Measurements from ENCODE around the gene OR6V1.

The OR6V1 gene

DNA sequence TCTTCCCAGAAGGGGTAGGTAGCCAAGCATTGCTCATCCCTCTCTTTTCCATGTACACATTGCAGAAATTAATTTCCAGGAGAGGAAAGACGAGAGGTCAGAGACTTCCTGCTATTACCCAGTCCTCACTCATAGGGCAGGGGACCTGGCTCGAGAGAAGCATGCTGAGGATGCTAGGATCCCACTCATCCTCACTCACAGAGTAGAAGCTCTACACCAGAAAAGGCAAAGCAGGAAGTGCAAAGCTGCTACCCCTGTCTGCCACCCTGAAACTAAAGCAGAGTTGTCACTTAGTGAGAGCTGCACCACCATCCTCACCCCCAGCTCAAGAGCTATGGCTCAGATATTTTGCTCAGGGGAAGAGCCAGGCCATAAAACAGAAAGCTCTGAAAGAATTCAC is 35.1 kb upstream of the OR6V1 start:
- H3K9me3 ChIP-seq, result no peaks in the 10 kb centered on the region
- no peak overlapping the region for H3K27ac ChIP-seq
- H3K4me1 ChIP-seq (ENCODE audit: control insufficient read depth in 1 of 2, insufficient read depth in 1 of 2, low read depth in 1 of 2, low read length in 1 of 2), result no peaks in the 10 kb centered on the region
- H3K36me3 ChIP-seq, result no peaks in the 10 kb centered on the region
- TF ChIP-seq, protein P1, sequence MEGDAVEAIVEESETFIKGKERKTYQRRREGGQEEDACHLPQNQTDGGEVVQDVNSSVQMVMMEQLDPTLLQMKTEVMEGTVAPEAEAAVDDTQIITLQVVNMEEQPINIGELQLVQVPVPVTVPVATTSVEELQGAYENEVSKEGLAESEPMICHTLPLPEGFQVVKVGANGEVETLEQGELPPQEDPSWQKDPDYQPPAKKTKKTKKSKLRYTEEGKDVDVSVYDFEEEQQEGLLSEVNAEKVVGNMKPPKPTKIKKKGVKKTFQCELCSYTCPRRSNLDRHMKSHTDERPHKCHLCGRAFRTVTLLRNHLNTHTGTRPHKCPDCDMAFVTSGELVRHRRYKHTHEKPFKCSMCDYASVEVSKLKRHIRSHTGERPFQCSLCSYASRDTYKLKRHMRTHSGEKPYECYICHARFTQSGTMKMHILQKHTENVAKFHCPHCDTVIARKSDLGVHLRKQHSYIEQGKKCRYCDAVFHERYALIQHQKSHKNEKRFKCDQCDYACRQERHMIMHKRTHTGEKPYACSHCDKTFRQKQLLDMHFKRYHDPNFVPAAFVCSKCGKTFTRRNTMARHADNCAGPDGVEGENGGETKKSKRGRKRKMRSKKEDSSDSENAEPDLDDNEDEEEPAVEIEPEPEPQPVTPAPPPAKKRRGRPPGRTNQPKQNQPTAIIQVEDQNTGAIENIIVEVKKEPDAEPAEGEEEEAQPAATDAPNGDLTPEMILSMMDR (IDR thresholded peaks at IDR 0.05), result no peak
- no peak overlapping the region for H3K4me3 ChIP-seq (ENCODE audit: low read depth in 1 of 2, low read length in 1 of 2)
- H3K27me3 ChIP-seq, result peaks cover 6% of the 10 kb centered on the region

DNA sequence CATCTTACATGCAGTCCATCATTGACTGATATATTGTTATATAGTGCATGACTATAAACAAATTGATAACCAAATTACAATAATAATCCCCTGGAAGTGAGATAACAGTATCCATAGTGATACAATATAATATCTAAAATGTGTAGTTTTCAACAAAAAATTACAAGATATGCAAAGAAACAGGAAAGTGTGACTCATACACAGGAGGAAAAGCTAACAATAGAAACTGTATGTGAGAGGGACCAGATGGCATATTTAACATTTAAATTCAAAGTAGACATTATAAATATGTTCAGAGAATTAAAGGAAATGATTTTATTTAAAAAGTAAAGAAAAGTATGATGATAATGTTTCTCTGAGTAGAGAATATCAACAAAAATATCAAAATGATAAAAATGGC is 33.2 kb upstream of the OR6V1 start:
- Histone ChIP-seq H3K27ac (no peak overlapping the region), H3K4me1 (ENCODE audit: control insufficient read depth in 1 of 2, insufficient read depth in 1 of 2, low read depth in 1 of 2, low read length in 1 of 2) (no peaks in the 10 kb centered on the region), H3K27me3 (peaks cover 6% of the 10 kb centered on the region), H3K4me3 (ENCODE audit: low read depth in 1 of 2, low read length in 1 of 2) (no peak overlapping the region), H3K9me3 (no peaks in the 10 kb centered on the region), H3K36me3 (no peaks in the 10 kb centered on the region)
- TF ChIP-seq, protein P1 (IDR thresholded peaks at IDR 0.05), result no peak

DNA sequence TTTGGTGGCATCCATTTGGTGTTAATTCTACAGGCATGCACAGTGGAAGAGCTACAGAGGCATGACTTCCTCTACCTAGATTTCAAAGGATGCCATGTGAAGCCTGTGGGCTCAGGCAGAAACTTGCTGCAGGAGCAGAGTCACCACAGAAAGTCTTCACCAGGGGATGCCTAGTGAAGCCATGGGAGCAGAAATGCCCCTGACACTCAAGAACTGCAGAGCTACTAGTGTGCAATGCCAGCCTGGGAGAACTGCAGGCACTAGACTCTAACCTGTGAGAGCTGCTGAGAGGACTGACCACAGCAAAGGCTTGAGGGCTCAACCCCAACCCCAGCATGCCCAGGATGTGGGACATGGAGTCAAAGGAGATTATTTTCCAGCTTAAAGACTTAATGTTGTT is 29.1 kb upstream of the OR6V1 start:
- no peaks in the 10 kb centered on the region for H3K9me3 ChIP-seq
- H3K4me1 ChIP-seq (ENCODE audit: control insufficient read depth in 1 of 2, insufficient read depth in 1 of 2, low read depth in 1 of 2, low read length in 1 of 2), result no peaks in the 10 kb centered on the region
- H3K4me3 ChIP-seq (ENCODE audit: low read depth in 1 of 2, low read length in 1 of 2), result no peak overlapping the region
- H3K36me3 ChIP-seq, result no peaks in the 10 kb centered on the region
- H3K27me3 ChIP-seq, result no peaks in the 10 kb centered on the region
- H3K27ac ChIP-seq, result no peak overlapping the region
- TF ChIP-seq, protein P1 (IDR thresholded peaks at IDR 0.05), result no peak

DNA sequence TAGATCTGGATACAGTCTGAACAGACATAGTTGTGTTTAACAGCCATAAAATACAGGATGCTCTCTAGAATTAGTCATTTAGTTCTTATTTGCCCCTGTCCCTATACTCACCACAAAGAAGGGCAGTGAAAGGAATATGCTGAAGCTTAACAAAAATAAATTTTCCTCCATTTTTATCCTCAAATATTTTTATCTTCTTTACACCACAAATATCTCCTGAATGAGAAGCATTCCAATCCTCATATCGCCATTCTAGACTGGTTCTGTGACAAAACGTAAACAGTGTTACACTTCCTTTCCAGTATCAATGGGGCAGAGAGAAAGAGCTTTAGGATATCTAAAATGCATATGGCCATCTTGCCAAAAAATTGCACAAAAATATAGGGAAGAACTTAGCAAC is 26.8 kb upstream of the OR6V1 start:
- Histone ChIP-seq H3K27me3 (no peaks in the 10 kb centered on the region), H3K9me3 (no peaks in the 10 kb centered on the region), H3K27ac (no peak overlapping the region), H3K4me1 (ENCODE audit: control insufficient read depth in 1 of 2, insufficient read depth in 1 of 2, low read depth in 1 of 2, low read length in 1 of 2) (no peaks in the 10 kb centered on the region), H3K4me3 (ENCODE audit: low read depth in 1 of 2, low read length in 1 of 2) (no peak overlapping the region), H3K36me3 (no peaks in the 10 kb centered on the region)
- TF ChIP-seq, protein P1 (IDR thresholded peaks at IDR 0.05), result no peak

DNA sequence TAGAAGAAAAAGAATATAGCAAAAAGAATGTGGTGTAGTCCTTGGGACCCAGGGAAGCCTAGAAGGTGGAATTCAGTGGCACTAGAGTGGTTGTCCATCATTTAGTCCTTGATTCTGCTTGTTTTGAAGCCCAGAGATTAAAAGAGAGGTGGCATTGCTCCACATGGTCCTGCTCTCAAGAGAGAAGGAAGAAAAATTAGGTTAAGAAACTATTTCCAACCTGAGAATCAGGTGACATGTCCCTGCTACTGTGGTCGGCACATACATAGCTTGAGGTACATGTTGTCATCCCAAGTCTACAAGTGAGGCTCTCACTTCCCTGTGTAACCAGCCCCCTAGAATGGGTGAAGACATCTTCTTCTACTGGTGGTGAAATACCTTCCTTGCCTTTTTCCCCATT is 25.1 kb upstream of the OR6V1 start, which contains the start of gene OR9A2:
Gene OR9A2, minus strand, starts transcription at position 101 of the 400 bp plus-strand sequence. Its CDS starts 0 bp downstream, at position 101.
- Histone ChIP-seq H3K36me3 (no peaks in the 10 kb centered on the region), H3K4me3 (ENCODE audit: low read depth in 1 of 2, low read length in 1 of 2) (no peak within 1 kb of the TSS), H3K27me3 (no peaks in the 10 kb centered on the region), H3K4me1 (ENCODE audit: control insufficient read depth in 1 of 2, insufficient read depth in 1 of 2, low read depth in 1 of 2, low read length in 1 of 2) (no peaks in the 10 kb centered on the region), H3K9me3 (no peaks in the 10 kb centered on the region), H3K27ac (no peak within 1 kb of the TSS)
- TF ChIP-seq, protein P1 (IDR thresholded peaks at IDR 0.05), result no peak

DNA sequence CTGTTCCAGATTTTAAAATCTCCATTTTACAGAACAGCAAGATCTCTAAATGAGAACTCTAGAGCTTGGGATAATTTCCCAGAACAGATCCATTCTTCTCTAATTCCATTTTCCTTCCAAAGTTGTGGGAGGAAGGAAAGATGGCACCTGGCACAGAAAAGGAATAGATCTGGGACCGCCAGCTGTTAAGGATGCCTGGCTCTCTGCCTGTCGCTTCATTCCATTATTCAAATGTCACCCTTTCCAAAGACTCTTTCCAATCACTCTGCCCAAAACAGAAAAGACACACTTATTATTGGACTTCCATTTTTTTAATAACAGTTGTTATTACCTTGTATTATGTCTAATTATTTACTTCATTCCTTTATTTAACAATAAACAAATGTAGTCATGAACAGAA is 24.5 kb upstream of the OR6V1 start:
- Histone ChIP-seq H3K4me1 (ENCODE audit: control insufficient read depth in 1 of 2, insufficient read depth in 1 of 2, low read depth in 1 of 2, low read length in 1 of 2) (no peaks in the 10 kb centered on the region), H3K4me3 (ENCODE audit: low read depth in 1 of 2, low read length in 1 of 2) (no peak overlapping the region), H3K9me3 (no peaks in the 10 kb centered on the region), H3K36me3 (no peaks in the 10 kb centered on the region), H3K27ac (no peak overlapping the region), H3K27me3 (no peaks in the 10 kb centered on the region)
- TF ChIP-seq, protein P1 (IDR thresholded peaks at IDR 0.05), result no peak
